ENCODE data around the gene NDUFS2. TPM values are rescaled to one million over a fixed set of nuclear protein-coding genes. Genes with fewer than 3 reads are reported as not detected.
A peak's percentile ranks its signal among the peaks of the same experiment; 100 is the strongest.

NDUFS2 gene
- total RNA-seq, 4 donors from 2014 or later = 82.6 to 209 (median 144) TPM

GRCh38 chr1:161209790-161210409 is 7.7 kb downstream of the NDUFS2 start:
- H3K36me3 ChIP-seq = peaks cover 0 to 74% (median 31%) of the 10 kb centered on the region in 4 donors
- H3K4me1 ChIP-seq = peaks cover 4 to 37% (median 8%) of the 10 kb centered on the region in 4 donors
- TF ChIP-seq CTCF (IDR thresholded peaks at IDR 0.05) = peak; percentile 83 to 89 (median 86)
- TF ChIP-seq POLR2A (IDR thresholded peaks at IDR 0.05) = no peak
- in situ Hi-C loops (cut with MboI; ENCODE audit: low pct_ligation_motif_present in 1 of 4, low pct_unique_long_range_greater_than_20kb in 1 of 4, low sequenced_read_pairs in 3 of 4) = loop anchor here in 1 of 4 donors (25.0 kb wide), 1 partner anchor 177 kb away; no protein-coding TSS in a partner anchor
- WGBS, 2 donors (ENCODE audit: low coverage in 1 of 2) = 39 to 40% methylated on average over 4 to 11 of the region's 11 CpGs
- H3K27me3 ChIP-seq = no peaks in the 10 kb centered on the region
- intact Hi-C loops (cut with DNase I; ENCODE audit: low total_unique reads) = loop anchor here (5.0 kb wide), 1 partner anchor 177 kb away; no protein-coding TSS in a partner anchor
- DNase-seq = peak; percentile 76
- H3K27ac ChIP-seq = peak overlapping the region; percentile 7 to 80 (median 47)
- H3K4me3 ChIP-seq = no peak overlapping the region
- no peaks in the 10 kb centered on the region for H3K9me3 ChIP-seq

DNA sequence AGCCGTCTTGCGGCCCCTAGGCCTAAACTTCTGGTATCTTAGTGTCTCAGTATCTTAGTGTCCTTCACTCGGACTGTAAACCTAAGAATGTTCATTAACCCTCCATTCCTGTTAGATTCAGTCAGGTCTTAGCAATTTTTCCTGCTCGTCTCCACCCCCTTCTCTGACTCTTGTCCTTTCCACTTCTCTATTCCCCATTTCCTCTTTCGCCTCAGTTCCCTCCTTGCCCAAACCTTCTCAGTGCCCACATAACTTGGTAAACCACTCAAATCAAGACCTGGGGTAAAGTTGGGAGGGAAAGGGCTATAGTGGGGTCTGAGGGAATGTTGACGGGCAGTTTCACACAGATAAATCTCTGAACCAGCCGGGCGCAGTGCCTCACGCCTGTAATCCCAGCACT is 12.2 kb downstream of the NDUFS2 start:
- H3K27me3 ChIP-seq = no peaks in the 10 kb centered on the region
- peaks cover 0 to 10% (median 3%) of the 10 kb centered on the region in 4 donors for H3K4me1 ChIP-seq
- no peak for DNase-seq
- no peak for TF ChIP-seq CTCF (IDR thresholded peaks at IDR 0.05)
- H3K9me3 ChIP-seq = no peaks in the 10 kb centered on the region
- peaks cover 0 to 51% (median 25%) of the 10 kb centered on the region in 4 donors for H3K36me3 ChIP-seq
- H3K4me3 ChIP-seq = no peak overlapping the region
- in situ Hi-C loops (cut with MboI; ENCODE audit: low pct_ligation_motif_present in 1 of 4, low pct_unique_long_range_greater_than_20kb in 1 of 4, low sequenced_read_pairs in 3 of 4) (loop anchor here in 1 of 4 donors (25.0 kb wide), 1 partner anchor 173 kb away; no protein-coding TSS in a partner anchor), intact Hi-C loops (cut with DNase I; ENCODE audit: low total_unique reads) (no loop called here)
- 80 to 95% methylated on average over 3 to 9 of the region's 9 CpGs for WGBS, 2 donors (ENCODE audit: low coverage in 1 of 2)
- H3K27ac ChIP-seq = peak overlapping the region; percentile 8 to 74 (median 35)

- Histone ChIP-seq H3K9me3 (no peaks in the 10 kb centered on the region), H3K4me3 (peak within 1 kb of the TSS in 2 of 4 donors; percentile 4 to 36)
These were observed 12.9 kb downstream of the NDUFS2 start, which contains the start of gene FCER1G for GRCh38 chr1:161215076-161215475. TSS of gene FCER1G (plus strand) at chr1:161215295. CDS start at chr1:161215322, 27 bp downstream.

More at GRCh38 chr1:161215076-161215475, 12.9 kb downstream of the NDUFS2 start, which contains the start of gene FCER1G:
- intact Hi-C loops (cut with DNase I; ENCODE audit: low total_unique reads) = no loop called here
- Histone ChIP-seq H3K4me1 (peaks cover 0 to 3% (median 1%) of the 10 kb centered on the region in 4 donors), H3K27ac (peak within 1 kb of the TSS; percentile 41 to 74 (median 48)), H3K27me3 (no peaks in the 10 kb centered on the region), H3K36me3 (peaks cover 0 to 46% (median 23%) of the 10 kb centered on the region in 4 donors)
- WGBS, 2 donors (ENCODE audit: low coverage in 1 of 2) = 67 to 83% methylated on average over 6 to 10 of the region's 10 CpGs
- peak; percentile 50 for DNase-seq
- TF ChIP-seq EP300 (IDR thresholded peaks at IDR 0.05; ENCODE audit: low read depth) = no peak
- TF ChIP-seq POLR2A (IDR thresholded peaks at IDR 0.05) = peak; percentile 50
- TF ChIP-seq CTCF (IDR thresholded peaks at IDR 0.05) = no peak
- TF ChIP-seq POLR2AphosphoS5 (IDR thresholded peaks at IDR 0.05) = peak; percentile 21 to 79 (median 49)
- in situ Hi-C loops (cut with MboI; ENCODE audit: low pct_ligation_motif_present in 1 of 4, low pct_unique_long_range_greater_than_20kb in 1 of 4, low sequenced_read_pairs in 3 of 4) = loop anchor here in 1 of 4 donors (25.0 kb wide), 1 partner anchor 172 kb away; no protein-coding TSS in a partner anchor
